ENCODE measurements around the gene ADPGK.
"Not testable (repeated sequence)": the region's sequence is repeated elsewhere in the genome, so short reads cannot be mapped to it uniquely, and the experiment has no call there.

The ADPGK gene

DNA sequence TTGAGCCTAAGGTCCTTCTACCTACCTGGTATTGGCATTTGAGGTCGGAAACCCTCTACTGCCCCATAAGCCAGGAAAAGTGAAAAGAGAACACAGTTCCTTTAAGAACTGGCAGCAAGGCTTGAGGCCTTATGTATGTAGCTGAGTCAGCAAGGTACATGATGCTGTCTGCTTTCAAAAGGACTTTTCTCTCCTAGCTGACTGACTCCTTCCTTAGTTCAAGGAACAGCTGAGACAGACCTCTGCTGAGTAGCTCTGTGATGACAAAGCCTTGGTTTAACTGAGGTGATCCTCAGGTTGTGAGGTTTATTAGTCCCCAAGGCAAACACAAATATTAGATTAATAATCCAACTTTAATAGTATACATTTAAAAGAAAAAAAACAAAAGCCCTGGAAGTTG is 45.8 kb downstream of the ADPGK start:
- no peak for DNase-seq

DNA sequence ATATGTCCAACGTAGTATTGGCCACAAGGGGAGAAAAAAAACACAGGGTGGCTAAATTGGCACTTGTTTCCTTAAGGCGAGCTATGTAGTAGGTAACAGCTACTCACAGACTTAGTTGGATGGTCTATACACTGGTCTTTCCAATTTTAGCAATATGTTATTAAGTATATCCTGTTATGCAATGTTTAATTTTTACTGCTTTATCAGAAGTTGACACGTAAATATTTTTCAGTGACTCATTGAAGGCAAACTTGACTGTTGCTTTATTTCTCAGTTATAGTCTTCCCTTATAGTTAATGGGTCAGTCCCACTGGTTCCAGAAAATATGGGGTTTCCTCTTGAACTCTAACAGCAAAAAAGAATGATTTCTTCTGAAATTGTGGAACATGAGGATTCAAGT is 46.5 kb downstream of the ADPGK start:
- no peak for DNase-seq

GRCh38 chr15:72735111-72735510 is 48.4 kb downstream of the ADPGK start:
- DNase-seq = no peak

DNA sequence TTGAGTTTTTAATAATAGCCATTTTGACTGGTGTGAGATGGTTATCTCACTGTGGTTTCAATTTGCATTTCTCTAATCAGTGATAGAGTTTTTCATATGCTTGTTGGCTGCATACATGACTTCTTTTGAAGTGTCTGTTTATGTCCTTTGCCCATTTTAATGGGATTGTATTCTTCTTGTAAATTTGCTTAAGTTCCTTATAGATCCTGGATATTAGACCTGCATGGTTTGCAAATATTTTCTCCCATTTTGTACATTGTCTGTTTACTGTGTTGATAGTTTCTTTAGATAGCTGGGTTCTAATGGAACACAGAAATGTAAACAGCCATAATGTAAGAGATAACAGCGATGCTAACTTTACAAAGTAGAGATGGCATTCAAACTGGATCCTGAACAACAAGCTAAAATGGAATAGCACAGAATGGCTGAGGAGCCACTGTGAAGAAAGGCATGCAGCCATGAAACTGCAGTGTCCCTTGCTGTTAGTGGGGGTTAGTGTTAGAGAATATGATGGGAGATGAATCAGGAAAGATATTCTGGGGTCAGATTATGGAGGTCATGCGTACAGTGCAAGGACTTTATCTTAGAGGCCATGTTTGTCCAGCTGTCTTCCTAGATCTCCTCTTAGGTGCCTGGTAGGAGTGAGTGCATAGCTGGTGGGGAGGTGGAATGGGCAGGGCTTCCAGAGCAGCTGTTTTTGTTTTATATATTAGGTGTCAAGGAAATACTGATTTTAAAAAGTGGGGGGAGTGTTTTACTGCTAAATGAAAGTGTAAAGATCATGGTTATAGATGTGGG is 49.4 kb downstream of the ADPGK start:
- no peak for DNase-seq

- no peak for DNase-seq
Measured at GRCh38 chr15:72732516-72732915, 51.0 kb downstream of the ADPGK start.

DNA sequence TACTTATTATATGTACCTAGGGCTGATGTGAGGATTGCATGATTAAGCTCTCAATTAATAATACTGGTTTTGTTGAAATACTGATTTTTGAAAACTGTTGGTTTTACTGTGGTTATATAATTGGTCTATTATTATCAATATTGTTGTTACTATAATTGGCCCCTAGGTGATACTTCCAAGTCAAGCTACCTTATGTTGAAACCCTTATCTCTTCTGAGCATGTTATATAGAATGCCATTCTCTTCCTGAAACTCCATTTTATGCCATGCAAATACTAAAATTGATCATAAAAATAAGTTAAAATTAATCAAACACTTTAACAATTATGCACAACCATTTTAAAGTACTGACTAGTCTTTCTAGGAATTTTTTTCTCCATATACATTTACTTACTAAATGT is 51.5 kb downstream of the ADPGK start:
- no peak for DNase-seq

DNA sequence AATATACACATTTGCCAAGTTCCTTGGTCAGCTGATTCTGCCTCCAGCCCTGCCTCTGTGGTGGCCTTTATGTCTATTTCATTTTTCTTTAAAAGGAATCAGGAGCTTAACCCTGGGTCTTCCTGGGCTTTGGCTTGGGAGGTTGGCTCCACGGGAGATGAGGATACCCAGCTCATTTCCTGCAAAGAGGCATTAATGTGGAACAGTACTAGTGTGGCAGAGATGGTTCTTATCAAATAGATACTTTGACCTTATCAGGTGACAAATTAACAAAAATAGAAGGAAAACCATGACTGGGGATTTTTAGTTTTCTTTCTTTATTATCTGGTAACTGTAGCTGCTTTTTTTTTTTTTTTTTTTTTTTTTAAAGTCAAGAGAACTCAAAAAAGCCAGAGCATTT is 54.7 kb downstream of the ADPGK start:
- no peak for DNase-seq

GRCh38 chr15:72728249-72728648 is 55.3 kb downstream of the ADPGK start:
- DNase-seq = not testable (repeated sequence)

GRCh38 chr15:72727154-72727553 is 56.4 kb downstream of the ADPGK start:
- no peak for DNase-seq

- DNase-seq = not testable (repeated sequence)
Measured at GRCh38 chr15:72725851-72726250, 57.7 kb downstream of the ADPGK start.

GRCh38 chr15:72725446-72725845 is 58.1 kb downstream of the ADPGK start:
- no peak for DNase-seq

GRCh38 chr15:72724028-72724427 is 59.5 kb downstream of the ADPGK start:
- DNase-seq = no peak

DNA sequence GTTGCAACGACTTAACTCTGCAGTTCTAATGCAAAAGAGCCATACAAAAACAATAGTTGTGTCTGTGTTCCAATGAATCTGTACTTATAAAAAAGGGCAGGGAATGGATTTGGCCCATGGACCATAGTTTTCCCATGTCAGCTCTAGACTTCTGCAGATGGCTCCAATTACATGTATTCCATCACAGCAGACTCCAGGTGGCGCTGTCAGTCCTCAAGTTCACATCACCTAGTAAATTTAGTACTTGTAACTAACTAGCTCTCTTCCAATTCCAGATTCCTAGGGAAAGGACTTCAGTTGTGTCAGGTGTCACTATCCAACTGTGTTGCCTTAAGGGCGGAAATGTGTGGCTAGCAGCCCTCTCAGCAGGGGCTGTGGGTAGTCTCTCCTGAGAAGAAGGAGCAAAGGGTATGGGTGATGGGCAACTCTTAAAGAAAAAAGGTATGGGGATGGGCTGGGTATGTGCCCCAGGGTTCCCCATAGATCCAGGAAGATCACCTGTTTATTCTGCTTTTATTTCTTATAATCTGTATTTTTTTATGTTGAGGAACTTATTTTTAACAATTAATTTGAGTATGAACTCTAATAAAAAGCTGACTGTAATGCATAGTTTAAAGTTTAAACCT is 61.4 kb downstream of the ADPGK start:
- no peak for DNase-seq

DNA sequence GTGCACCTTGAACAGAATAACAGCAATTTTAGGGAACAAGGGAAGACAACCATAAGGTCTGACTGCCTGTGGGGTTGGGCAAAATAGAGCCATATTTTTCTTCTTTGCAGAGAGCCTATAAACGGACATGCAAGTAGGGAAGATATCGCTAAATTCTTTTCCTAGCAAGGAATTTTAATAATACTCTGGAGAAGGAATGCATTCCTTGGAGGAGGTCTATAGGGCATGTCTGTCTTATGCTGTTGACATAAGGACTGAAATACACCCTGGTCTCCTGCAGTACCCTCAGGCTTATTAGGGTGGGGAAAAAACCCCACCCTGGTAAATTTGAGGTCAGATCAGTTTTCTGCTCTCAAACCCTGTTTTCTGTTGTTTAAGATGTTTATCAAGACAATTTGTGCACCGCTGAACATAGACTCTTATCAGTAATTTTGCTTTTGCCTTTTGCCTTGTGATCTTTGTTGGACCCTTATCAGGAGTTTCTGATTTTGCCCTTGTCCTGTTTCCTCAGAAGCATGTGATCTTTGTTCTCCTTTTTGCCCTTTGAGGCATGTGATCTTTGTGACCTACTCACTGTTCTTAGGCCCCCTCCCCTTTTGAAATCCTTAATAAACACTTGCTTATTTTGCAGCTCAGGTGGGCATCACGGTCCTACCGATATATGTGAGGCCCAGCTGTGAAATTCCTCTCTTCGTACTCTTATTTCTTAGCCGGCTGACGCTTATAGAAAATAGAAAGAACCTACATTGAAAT is 74.8 kb downstream of the ADPGK start:
- not testable (repeated sequence) for DNase-seq

DNA sequence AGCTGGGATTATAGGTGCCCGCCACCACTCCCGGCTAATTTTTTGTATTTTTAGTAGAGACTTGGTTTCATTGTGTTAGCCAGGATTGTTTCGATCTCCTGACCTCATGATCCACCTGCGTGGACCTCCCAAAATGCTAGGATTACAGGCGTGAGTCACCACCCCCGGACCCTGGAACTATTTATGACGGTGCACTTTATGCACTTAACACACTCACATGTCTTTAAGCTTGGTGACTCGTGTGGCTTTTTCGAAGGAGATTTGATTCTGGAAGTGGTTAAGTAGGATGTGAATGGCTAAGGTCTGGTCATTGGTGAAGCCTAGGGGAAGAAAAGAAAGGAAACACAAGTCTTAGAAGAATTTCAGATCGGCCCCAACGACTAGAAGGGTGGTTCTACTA is 77.3 kb downstream of the ADPGK start:
- no peak for DNase-seq
